Endothelial cell of umbilical vein (primary cell): Measurements from ENCODE around the gene WFIKKN2. TPM values are rescaled to one million over a fixed set of nuclear protein-coding genes. Genes with fewer than 3 reads are reported as not detected.

Experiments used
- BruUV-seq: library from RNA; stranded (reverse); fragments of 400-500 nt; replicated peaks from 2 replicates; lab custom pipeline; 2021; lab: Mats Ljungman, UMichigan
- CTCF ChIA-PET: fragments of 300-600, 350-600 bp; sonication (Branson Sonifier 250); formaldehyde crosslinking; loops from one replicate; lab custom pipeline; 2021; ENCODE audit warnings: antibody characterized with exemption, inconsistent platforms; lab: Charles Lee
- POLR2A ChIA-PET: fragments of 300-600, 350-600 bp; sonication (Branson Sonifier 250); formaldehyde crosslinking; loops from one replicate; lab custom pipeline; 2021; ENCODE audit warnings: antibody characterized with exemption, inconsistent platforms; lab: Charles Lee
- DNase-seq: peaks from one replicate; pipeline ENCODE4 v3.0.0-alpha.2; 2011; ENCODE audit warnings: low read depth, low spot score
- FAIRE-seq: peaks from 2 replicates; lab custom pipeline; 2011; peaks lifted over from hg19 to GRCh38; lab: Jason Lieb, UNC
- H2AFZ ChIP-seq: 2 replicates; pipeline ENCODE4 v1.6.0; 2012; ENCODE audit warnings: low read depth, low read length, control low read depth, inconsistent platforms
- H3K27ac ChIP-seq: 2 replicates; pipeline ENCODE4 v1.5.1; 2011; ENCODE audit warnings: low read depth, mild to moderate bottlenecking, control low read depth, low read length, moderate library complexity; ENCODE audit not compliant: insufficient read depth
- H3K27me3 ChIP-seq, 2 experiments: 2 replicates each; pipeline versions ENCODE4 v1.6.0 to v1.6.1; 2011; ENCODE audit warnings: low read length in 2 of 2, mixed read lengths in 1 of 2; ENCODE audit not compliant: control insufficient read depth in 2 of 2, insufficient read depth in 2 of 2
- H3K36me3 ChIP-seq, 2 experiments: 2 replicates in 1 of 2; 3 replicates in 1 of 2; pipeline ENCODE4 v1.5.1; 2011; ENCODE audit warnings: low read length in 2 of 2, mild to moderate bottlenecking in 1 of 2, moderate library complexity in 1 of 2; ENCODE audit not compliant: control insufficient read depth in 2 of 2, insufficient read depth in 2 of 2; ENCODE audit errors: extremely low read depth in 1 of 2
- H3K4me1 ChIP-seq: 3 replicates; pipeline ENCODE4 v1.5.1; 2011; ENCODE audit warnings: mild to moderate bottlenecking, low read length; ENCODE audit not compliant: control insufficient read depth, insufficient read depth; ENCODE audit errors: extremely low read depth
- H3K4me2 ChIP-seq: 2 replicates; pipeline ENCODE4 v1.6.1; 2011; ENCODE audit warnings: low read length, control low read depth, mixed read lengths; ENCODE audit not compliant: insufficient read depth
- H3K4me3 ChIP-seq, 3 experiments: fragments of 200-600 bp in 1 of 3; sonication (generic), shearing (Covaris generic) in 1 of 3; replicated peaks in 1 of 3; 2 replicates each; pipeline ENCODE4 v1.5.1; 2011 to 2016; ENCODE audit warnings: control low read depth in 3 of 3, low read length in 3 of 3, mild to moderate bottlenecking in 2 of 3, inconsistent platforms in 1 of 3, low read depth in 1 of 3, moderate library complexity in 1 of 3; ENCODE audit not compliant: insufficient read depth in 1 of 3
- H3K79me2 ChIP-seq: 2 replicates; pipeline ENCODE4 v1.6.0; 2012; ENCODE audit warnings: low read length, inconsistent platforms; ENCODE audit not compliant: control insufficient read depth, insufficient read depth
- H3K9ac ChIP-seq: replicated peaks from 2 replicates; pipeline ENCODE3; 2011; ENCODE audit warnings: low read length, control low read depth; ENCODE audit not compliant: insufficient read depth; ENCODE audit errors: extremely low read depth
- H3K9me1 ChIP-seq: replicated peaks from 3 replicates; pipeline ENCODE4 v1.6.0; 2011; ENCODE audit warnings: mild to moderate bottlenecking, low read length; ENCODE audit not compliant: control insufficient read depth, insufficient read depth; ENCODE audit errors: extremely low read depth
- H3K9me3 ChIP-seq: replicated peaks from 2 replicates; pipeline ENCODE4 v1.5.1; 2012; ENCODE audit warnings: low read length, inconsistent platforms; ENCODE audit not compliant: control insufficient read depth, insufficient read depth
- H4K20me1 ChIP-seq: replicated peaks from 2 replicates; pipeline ENCODE3; 2011; ENCODE audit warnings: mild to moderate bottlenecking, low read length; ENCODE audit not compliant: control insufficient read depth, insufficient read depth; ENCODE audit errors: extremely low read depth
- CTCF ChIP-seq, 2 donors: IDR thresholded peaks; 1 replicate in 1 of 2; 2 replicates in 1 of 2; pipeline ENCODE4 v1.5.1; 2011; ENCODE audit warnings: low read length in 2 of 2, mild to moderate bottlenecking in 2 of 2, moderate library complexity in 2 of 2, control low read depth in 1 of 2, inconsistent platforms in 1 of 2, low read depth in 1 of 2; ENCODE audit not compliant: insufficient read depth in 1 of 2; ENCODE audit errors: extremely low read depth in 1 of 2
- EZH2 ChIP-seq: IDR thresholded peaks from 2 replicates; pipeline ENCODE4 v1.6.1; 2012; ENCODE audit warnings: borderline replicate concordance, low read depth, mild to moderate bottlenecking, moderate library complexity, low read length, inconsistent platforms; ENCODE audit not compliant: severe bottlenecking
- FOS ChIP-seq: IDR thresholded peaks from 2 replicates; pipeline ENCODE4 v1.6.1; 2011; ENCODE audit warnings: mild to moderate bottlenecking, low read length, moderate library complexity, borderline replicate concordance; ENCODE audit not compliant: insufficient read depth
- GATA2 ChIP-seq: IDR thresholded peaks from 2 replicates; pipeline ENCODE4 v1.7.0; 2011; ENCODE audit warnings: low read depth, mild to moderate bottlenecking, moderate library complexity, mixed read lengths, low read length; ENCODE audit not compliant: insufficient read length, insufficient read depth
- JUN ChIP-seq: IDR thresholded peaks from 2 replicates; pipeline ENCODE4 v1.6.1; 2011; ENCODE audit warnings: borderline replicate concordance, low read depth; ENCODE audit not compliant: insufficient read length, insufficient read depth
- MAX ChIP-seq: IDR thresholded peaks from 2 replicates; pipeline ENCODE4 v1.6.1; 2011; ENCODE audit not compliant: insufficient read depth, insufficient read length
- MYC ChIP-seq: IDR thresholded peaks from one replicate; pipeline ENCODE4 v1.6.1; 2011; ENCODE audit warnings: mild to moderate bottlenecking, low read depth, low read length
- POLR2A ChIP-seq: IDR thresholded peaks from 2 replicates; pipeline ENCODE4 v1.6.1; 2012; ENCODE audit warnings: low read depth, mild to moderate bottlenecking, control low read depth, low read length
- POLR2AphosphoS5 ChIP-seq: IDR thresholded peaks from 2 replicates; pipeline ENCODE4 v1.6.1; 2012; ENCODE audit warnings: low read depth, mild to moderate bottlenecking, control low read depth, low read length, moderate library complexity; ENCODE audit not compliant: insufficient read depth
- dilution Hi-C: fragments of 300-500 bp; cut with MboI; formaldehyde crosslinking; loops from one replicate; pipeline ENCODE4 v1.15.0; 2019; ENCODE audit warnings: low sequenced_read_pairs; ENCODE audit not compliant: extremely low pct_ligation_motif_present
- intact Hi-C: fragments of 100-400 bp; cut with micrococcal nuclease; formaldehyde crosslinking; loops from one replicate; pipeline ENCODE4 v1.10.0; 2022
- polyA plus RNA-seq, 4 experiments: library from polyadenylated mRNA; depleted of rRNA in 3 of 4; stranded (reverse) in 3 of 4; unstranded in 1 of 4; fragments of >200 nt; gene quantifications; 2 replicates each; pipeline versions ENCODE4 v1.2.1 to v1.2.3, GENCODE V29; 2011 to 2012; ENCODE audit warnings: missing spikeins in 1 of 4
- total RNA-seq: library from RNA; stranded (reverse); gene quantifications from 2 replicates; pipeline ENCODE4 v1.2.3, GENCODE V29; 2021

WFIKKN2 gene
- total and polyA plus RNA-seq, 2 donors (not counting 3 experiments of a cell fraction or from before 2014, with no cell fraction given): 0.03 TPM; not detected in 1

- Histone ChIP-seq H3K9me3 (no peaks in the 10 kb centered on the region), H3K79me2 (no peaks in the 10 kb centered on the region), H3K4me2 (no peak overlapping the region), H3K27ac (no peak overlapping the region), H3K9me1 (no peaks in the 10 kb centered on the region), H4K20me1 (no peaks in the 10 kb centered on the region), H3K4me3 (no peak overlapping the region), H3K9ac (no peak overlapping the region), H3K36me3 (no peaks in the 10 kb centered on the region), H3K4me1 (no peaks in the 10 kb centered on the region), H3K27me3 (no peaks in the 10 kb centered on the region), H2AFZ (no peak overlapping the region)
- TF ChIP-seq GATA2 (no peak), MYC (no peak), JUN (no peak), MAX (no peak), EZH2 (no peak), FOS (no peak), POLR2A (no peak), CTCF (IDR thresholded peaks at IDR 0.05; ENCODE audit: extremely low read depth in 1 of 2, insufficient read depth in 1 of 2, low read depth in 1 of 2, low read length in 2 of 2) (no peak), POLR2AphosphoS5 (no peak)
- dilution Hi-C loops (no loop called here), intact Hi-C loops (no loop called here)
- POLR2A ChIA-PET: no interaction called here
- no TSS peak for BruUV-seq
- FAIRE-seq (no peak), DNase-seq (no peak)
- CTCF ChIA-PET: interaction anchor here (1.0 to 9.6 kb wide), 10 partner anchors 11 to 295 kb away, joined by 3 to 130 read pairs (median 4); no protein-coding TSS in a partner anchor
Observed at GRCh38 chr17:50841277-50841948, 6.0 kb downstream of the WFIKKN2 start.
